Trophoblast cell (in vitro differentiated cells and primary cell): ENCODE measurements around the gene PLEKHA5.

Experiments
- DNase-seq, 2 donors: peaks; one replicate each; pipeline ENCODE4 v3.0.0-alpha.2; 2016
- H2AFZ ChIP-seq: 2 replicates; pipeline ENCODE4 v1.6.1; 2013; ENCODE audit warnings: low read length, moderate library complexity, mild to moderate bottlenecking; ENCODE audit not compliant: insufficient read depth, poor library complexity
- H2AK5ac ChIP-seq: 2 replicates; pipeline ENCODE4 v1.6.1; 2013; ENCODE audit warnings: mild to moderate bottlenecking, low read length
- H2BK120ac ChIP-seq: 2 replicates; pipeline ENCODE4 v1.6.1; 2013; ENCODE audit warnings: low read length, mild to moderate bottlenecking, moderate library complexity; ENCODE audit not compliant: insufficient read depth, poor library complexity
- H2BK12ac ChIP-seq: 2 replicates; pipeline ENCODE4 v1.6.1; 2013; ENCODE audit warnings: mild to moderate bottlenecking, low read length, moderate library complexity
- H2BK5ac ChIP-seq: 2 replicates; pipeline ENCODE4 v1.6.1; 2013; ENCODE audit warnings: low read length, low read depth, moderate library complexity, mild to moderate bottlenecking; ENCODE audit not compliant: poor library complexity
- H3K14ac ChIP-seq: 2 replicates; pipeline ENCODE4 v1.6.1; 2013; ENCODE audit warnings: mild to moderate bottlenecking, low read length
- H3K18ac ChIP-seq: 2 replicates; pipeline ENCODE4 v1.6.1; 2013; ENCODE audit warnings: mild to moderate bottlenecking, low read length
- H3K23ac ChIP-seq: 2 replicates; pipeline ENCODE4 v1.6.1; 2013; ENCODE audit warnings: low read length
- H3K27ac ChIP-seq: 2 replicates; pipeline ENCODE4 v1.5.1; 2013; ENCODE audit warnings: low read depth, mild to moderate bottlenecking, inconsistent platforms, low read length, moderate library complexity
- H3K27me3 ChIP-seq: 2 replicates; pipeline ENCODE4 v1.6.1; 2013; ENCODE audit warnings: inconsistent platforms, mild to moderate bottlenecking, low read length, moderate library complexity; ENCODE audit not compliant: insufficient read depth
- H3K36me3 ChIP-seq, 2 experiments: 1 replicate in 1 of 2; 2 replicates in 1 of 2; pipeline ENCODE4 v1.6.1; 2013; ENCODE audit warnings: low read length in 2 of 2, mild to moderate bottlenecking in 2 of 2, moderate library complexity in 1 of 2; ENCODE audit not compliant: insufficient read depth in 2 of 2, control insufficient read depth in 1 of 2
- H3K4ac ChIP-seq: 2 replicates; pipeline ENCODE4 v1.6.1; 2013; ENCODE audit warnings: low read depth, mild to moderate bottlenecking, low read length, moderate library complexity
- H3K4me1 ChIP-seq, 2 experiments: 1 replicate in 1 of 2; 2 replicates in 1 of 2; pipeline ENCODE4 v1.6.1; 2013; ENCODE audit warnings: low read length in 2 of 2, mild to moderate bottlenecking in 2 of 2, moderate library complexity in 1 of 2; ENCODE audit not compliant: insufficient read depth in 2 of 2, control insufficient read depth in 1 of 2
- H3K4me2 ChIP-seq: 2 replicates; pipeline ENCODE4 v1.6.1; 2013; ENCODE audit warnings: inconsistent platforms, mild to moderate bottlenecking, low read length, moderate library complexity
- H3K4me3 ChIP-seq: 2 replicates; pipeline ENCODE4 v1.5.1; 2013; ENCODE audit warnings: mild to moderate bottlenecking, low read depth, low read length, inconsistent platforms
- H3K79me1 ChIP-seq: one replicate; pipeline ENCODE4 v1.6.1; 2013; ENCODE audit warnings: low read length
- H3K79me2 ChIP-seq: 2 replicates; pipeline ENCODE4 v1.6.1; 2013; ENCODE audit warnings: low read length, mild to moderate bottlenecking; ENCODE audit not compliant: control insufficient read depth, insufficient read depth, poor library complexity
- H3K9ac ChIP-seq: 2 replicates; pipeline ENCODE4 v1.6.1; 2013; ENCODE audit warnings: mild to moderate bottlenecking, low read length
- H3K9me3 ChIP-seq: 2 replicates; pipeline ENCODE4 v1.6.1; 2013; ENCODE audit warnings: low read depth, mild to moderate bottlenecking, control low read depth, inconsistent platforms, low read length; ENCODE audit not compliant: insufficient read depth
- H4K12ac ChIP-seq: 2 replicates; pipeline ENCODE4 v1.6.1; 2013; ENCODE audit warnings: low read depth, mild to moderate bottlenecking, low read length, moderate library complexity
- H4K8ac ChIP-seq: 2 replicates; pipeline ENCODE4 v1.6.1; 2013; ENCODE audit warnings: low read depth, mild to moderate bottlenecking, low read length, moderate library complexity
- H4K91ac ChIP-seq: one replicate; pipeline ENCODE4 v1.6.1; 2013; ENCODE audit warnings: low read depth, mild to moderate bottlenecking, low read length, moderate library complexity
- WGBS: extraction: QIAGEN DNeasy Blood & Tissue Kit; methylation state at CpG from one replicate; pipeline ENCODE4 v1.1.7; 2013; ENCODE audit warnings: missing lambda C conversion rate; ENCODE audit not compliant: insufficient read length, insufficient coverage; ENCODE audit errors: extremely low coverage; 5-methylcytosine and 5-hydroxymethylcytosine counted together

PLEKHA5 gene

GRCh38 chr12:19179986-19180385 is 50.5 kb downstream of the PLEKHA5 start:
- Histone ChIP-seq H3K18ac (no peak overlapping the region), H2AK5ac (no peak overlapping the region), H3K79me1 (no peaks in the 10 kb centered on the region), H3K27ac (no peak overlapping the region), H4K8ac (no peak overlapping the region), H4K91ac (no peak overlapping the region), H3K9me3 (no peaks in the 10 kb centered on the region), H3K9ac (no peak overlapping the region), H2BK12ac (no peak overlapping the region), H3K27me3 (no peaks in the 10 kb centered on the region), H3K14ac (no peak overlapping the region), H3K4me2 (no peak overlapping the region), H2BK120ac (no peak overlapping the region), H3K4ac (no peak overlapping the region), H3K4me1 (no peaks in the 10 kb centered on the region), H3K36me3 (peaks cover 2 to 6% of the 10 kb centered on the region in 2 experiments), H3K4me3 (no peak overlapping the region), H3K79me2 (no peaks in the 10 kb centered on the region), H2AFZ (no peak overlapping the region), H2BK5ac (no peak overlapping the region), H4K12ac (no peak overlapping the region), H3K23ac (no peak overlapping the region)
- WGBS = no CpG with 5 or more reads among the region's 4 CpGs
- DNase-seq = no peak

DNA sequence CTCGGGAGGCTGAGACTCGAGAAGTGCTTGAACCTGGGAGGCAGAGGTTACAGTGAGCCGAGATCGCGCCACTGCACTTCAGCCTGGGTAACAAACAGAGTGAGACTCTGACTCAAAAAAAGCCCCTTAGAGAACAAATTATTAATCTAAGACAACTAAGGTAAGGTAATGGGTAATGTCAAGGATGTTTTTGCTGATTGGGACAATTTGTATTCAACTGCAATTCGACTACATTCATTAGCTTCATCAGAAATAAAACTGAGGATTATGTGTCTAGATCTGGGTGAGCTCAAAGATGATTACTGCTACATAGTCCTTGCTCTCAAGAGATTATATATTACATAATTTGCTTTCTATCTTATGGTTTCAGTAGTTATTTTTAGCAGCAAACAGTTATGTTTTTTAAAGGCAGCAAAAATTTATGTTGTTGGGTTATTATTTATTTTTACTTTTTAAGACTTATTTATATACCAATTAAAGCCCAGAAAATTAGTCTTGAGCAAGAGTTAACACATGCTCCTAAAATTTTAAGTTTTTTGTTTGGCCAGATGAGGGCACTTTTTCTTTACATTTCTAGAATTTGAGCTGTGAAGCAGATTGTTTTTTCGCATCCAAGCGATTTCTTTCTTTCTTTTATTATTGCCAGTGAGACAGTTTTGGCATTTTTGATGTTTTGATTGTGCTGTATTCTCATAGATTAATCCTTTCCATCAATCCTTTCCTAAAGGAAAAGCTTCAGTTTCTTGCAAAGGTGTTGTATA is 52.3 kb downstream of the PLEKHA5 start:
- no peak overlapping the region for H3K27ac ChIP-seq
- no peak overlapping the region for H3K4me2 ChIP-seq
- no peak overlapping the region for H2AFZ ChIP-seq
- no peak overlapping the region for H4K91ac ChIP-seq
- H3K27me3 ChIP-seq = no peaks in the 10 kb centered on the region
- no peak overlapping the region for H2BK12ac ChIP-seq
- no peaks in the 10 kb centered on the region for H3K9me3 ChIP-seq
- H2BK120ac ChIP-seq = no peak overlapping the region
- H3K23ac ChIP-seq = no peak overlapping the region
- H3K36me3 ChIP-seq = peaks cover 0 to 2% of the 10 kb centered on the region in 2 experiments
- H2AK5ac ChIP-seq = no peak overlapping the region
- H3K4me3 ChIP-seq = no peak overlapping the region
- no CpG with 5 or more reads among the region's 8 CpGs for WGBS
- H4K12ac ChIP-seq = no peak overlapping the region
- H3K14ac ChIP-seq = no peak overlapping the region
- H3K4me1 ChIP-seq = no peaks in the 10 kb centered on the region
- no peak overlapping the region for H2BK5ac ChIP-seq
- no peaks in the 10 kb centered on the region for H3K79me2 ChIP-seq
- no peak overlapping the region for H4K8ac ChIP-seq
- no peak overlapping the region for H3K18ac ChIP-seq
- H3K4ac ChIP-seq = no peak overlapping the region
- DNase-seq = peak in 1 of 2 donors; percentile 20
- H3K9ac ChIP-seq = no peak overlapping the region
- H3K79me1 ChIP-seq = no peaks in the 10 kb centered on the region

DNA sequence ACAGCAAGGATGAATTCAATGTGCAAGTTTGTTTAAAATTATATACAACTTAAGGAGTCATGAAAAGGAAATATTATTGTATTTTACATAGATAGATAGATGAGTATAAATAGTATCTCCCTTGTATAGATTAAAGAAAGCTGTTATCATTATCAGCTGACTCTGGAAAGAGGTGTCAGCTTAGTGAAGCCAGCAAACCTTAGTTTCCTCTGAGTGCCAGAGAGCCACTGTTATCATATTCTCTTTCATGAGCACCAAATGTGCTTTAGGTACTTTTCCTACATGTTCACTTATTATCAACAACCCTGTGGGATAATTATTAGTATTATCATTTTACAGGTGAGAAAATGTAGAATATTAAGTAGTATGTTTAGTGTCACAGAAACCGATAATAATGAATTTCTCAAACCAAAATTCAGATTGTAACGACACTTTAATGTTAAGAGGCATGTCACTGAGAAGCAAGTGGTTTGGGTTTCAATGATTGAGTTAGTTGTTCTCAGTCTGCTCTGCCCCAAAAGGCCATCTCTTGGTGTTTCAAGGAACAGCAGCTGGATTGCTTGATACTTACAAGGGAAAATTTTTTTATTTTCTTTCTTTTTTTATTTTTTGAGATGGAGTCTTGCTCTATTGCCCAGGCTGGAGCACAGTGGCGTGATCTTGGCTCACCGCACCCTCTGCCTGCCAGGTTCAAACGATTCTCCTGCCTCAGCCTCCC is 53.7 kb downstream of the PLEKHA5 start:
- no peak overlapping the region for H3K4me2 ChIP-seq
- WGBS = no CpG with 5 or more reads among the region's 5 CpGs
- H3K79me1 ChIP-seq = no peaks in the 10 kb centered on the region
- no peak overlapping the region for H3K4ac ChIP-seq
- no peak overlapping the region for H4K8ac ChIP-seq
- no peaks in the 10 kb centered on the region for H3K27me3 ChIP-seq
- H2AFZ ChIP-seq = no peak overlapping the region
- no peak overlapping the region for H3K9ac ChIP-seq
- no peak overlapping the region for H4K12ac ChIP-seq
- H3K14ac ChIP-seq = no peak overlapping the region
- H3K4me1 ChIP-seq = no peaks in the 10 kb centered on the region
- no peak overlapping the region for H2BK5ac ChIP-seq
- DNase-seq = no peak
- no peak overlapping the region for H3K27ac ChIP-seq
- no peak overlapping the region for H2AK5ac ChIP-seq
- no peaks in the 10 kb centered on the region for H3K79me2 ChIP-seq
- H3K9me3 ChIP-seq = no peaks in the 10 kb centered on the region
- H3K18ac ChIP-seq = peak overlapping the region; percentile 37
- H3K36me3 ChIP-seq = no peaks in the 10 kb centered on the region
- no peak overlapping the region for H2BK120ac ChIP-seq
- H3K23ac ChIP-seq = no peak overlapping the region
- H2BK12ac ChIP-seq = no peak overlapping the region
- H3K4me3 ChIP-seq = no peak overlapping the region
- no peak overlapping the region for H4K91ac ChIP-seq

DNA sequence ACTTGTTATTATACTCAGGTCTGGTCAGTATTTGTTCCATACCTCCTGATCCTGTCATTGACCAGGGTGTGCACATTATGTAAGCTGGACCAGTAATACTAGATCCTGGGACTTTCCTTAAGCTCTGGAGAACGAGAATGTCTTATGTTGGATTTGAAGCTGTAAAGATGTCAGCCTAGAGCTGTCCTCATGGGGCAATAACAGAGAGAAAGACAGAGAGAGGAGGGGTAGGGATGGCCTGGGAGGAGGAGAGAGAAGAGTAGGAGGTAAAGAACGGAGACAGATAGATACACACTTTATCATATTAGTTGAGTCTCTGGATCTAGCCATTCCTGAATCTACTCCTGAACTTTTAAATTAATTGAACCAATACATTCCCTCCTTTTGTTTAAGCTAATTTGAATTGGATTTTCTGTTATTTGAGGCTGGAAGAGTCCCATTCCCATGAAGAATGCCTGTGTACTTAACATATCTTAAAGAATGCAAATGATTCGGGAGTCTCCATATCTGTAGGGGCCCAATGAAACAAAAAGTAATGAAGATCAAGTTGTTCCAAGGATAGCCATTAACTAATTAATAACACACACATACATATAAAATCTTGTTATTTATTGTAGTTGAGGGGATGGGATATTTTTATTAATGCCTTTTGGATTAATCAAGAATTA is 55.9 kb downstream of the PLEKHA5 start:
- Histone ChIP-seq H3K4ac (no peak overlapping the region), H4K8ac (no peak overlapping the region), H4K91ac (no peak overlapping the region), H3K4me3 (no peak overlapping the region), H2BK12ac (no peak overlapping the region), H3K4me2 (no peak overlapping the region), H3K79me1 (no peaks in the 10 kb centered on the region), H3K18ac (no peak overlapping the region), H4K12ac (no peak overlapping the region), H2BK120ac (no peak overlapping the region), H3K79me2 (no peaks in the 10 kb centered on the region), H3K9ac (no peak overlapping the region), H3K14ac (no peak overlapping the region), H3K27me3 (no peaks in the 10 kb centered on the region), H3K36me3 (no peaks in the 10 kb centered on the region), H3K4me1 (no peaks in the 10 kb centered on the region), H3K23ac (no peak overlapping the region), H2AK5ac (no peak overlapping the region), H2BK5ac (no peak overlapping the region), H3K27ac (no peak overlapping the region), H3K9me3 (no peaks in the 10 kb centered on the region), H2AFZ (no peak overlapping the region)
- no CpG with 5 or more reads among the region's 3 CpGs for WGBS
- no peak for DNase-seq
